GM12878 (cell line): ENCODE data around the gene MTHFD1. TPM values are rescaled to one million over a fixed set of nuclear protein-coding genes. Genes with fewer than 3 reads are reported as not detected.

Experiments
- BACH1 ChIP-seq: fragments of 450-650 bp; IDR thresholded peaks from 2 replicates; pipeline ENCODE4 v1.6.1; 2017; ENCODE audit warnings: mild to moderate bottlenecking, borderline replicate concordance
- BRCA1 ChIP-seq: IDR thresholded peaks from 2 replicates; pipeline ENCODE4 v1.6.1; 2011; ENCODE audit warnings: low read depth, low read length, improper control_type of control experiment
- HDAC2 ChIP-seq: fragments of 200-600 bp; sonication (generic); IDR thresholded peaks from 2 replicates; pipeline ENCODE4 v1.6.1; 2017
- HDGF ChIP-seq: fragments of 450-650 bp; IDR thresholded peaks from 2 replicates; pipeline ENCODE4 v1.6.1; 2016; ENCODE audit warnings: antibody characterized with exemption
- MAX ChIP-seq: IDR thresholded peaks from 2 replicates; pipeline ENCODE4 v1.6.1; 2012; ENCODE audit warnings: low read depth, low read length, improper control_type of control experiment
- MEF2A ChIP-seq: IDR thresholded peaks from 2 replicates; pipeline ENCODE4 v1.6.1; 2011; ENCODE audit warnings: low read depth, mild to moderate bottlenecking, low read length, moderate library complexity; ENCODE audit not compliant: insufficient read depth
- NFIC ChIP-seq: IDR thresholded peaks from 2 replicates; pipeline ENCODE4 v1.6.1; 2012; ENCODE audit warnings: low read depth, mild to moderate bottlenecking, inconsistent platforms, low read length, moderate library complexity
- NFYB ChIP-seq: IDR thresholded peaks from 2 replicates; pipeline ENCODE4 v1.6.1; 2011; ENCODE audit warnings: low read depth, mild to moderate bottlenecking, low read length, improper control_type of control experiment, moderate library complexity; ENCODE audit not compliant: insufficient read depth
- NR2C2 ChIP-seq: IDR thresholded peaks from 2 replicates; pipeline ENCODE4 v1.6.1; 2011; ENCODE audit warnings: borderline replicate concordance, low read depth; ENCODE audit not compliant: control insufficient read depth, insufficient read length
- RB1 ChIP-seq: fragments of 450-650 bp; formaldehyde crosslinking; IDR thresholded peaks from 2 replicates; pipeline ENCODE4 v1.6.1; 2017; ENCODE audit warnings: mild to moderate bottlenecking, borderline replicate concordance
- SIX5 ChIP-seq: IDR thresholded peaks from 2 replicates; pipeline ENCODE4 v1.6.1; 2011; ENCODE audit warnings: mild to moderate bottlenecking, low read depth, low read length, moderate library complexity; ENCODE audit not compliant: severe bottlenecking
- SMARCA5 ChIP-seq: fragments of 450-650 bp; IDR thresholded peaks from 2 replicates; pipeline ENCODE4 v1.6.1; 2017; ENCODE audit warnings: mild to moderate bottlenecking
- STAT3 ChIP-seq: IDR thresholded peaks from 2 replicates; pipeline ENCODE4 v1.6.1; 2011; ENCODE audit warnings: low read depth, low read length, improper control_type of control experiment
- TCF3 ChIP-seq: IDR thresholded peaks from 2 replicates; pipeline ENCODE4 v1.6.1; 2012; ENCODE audit warnings: low read depth, mild to moderate bottlenecking, low read length, borderline replicate concordance; ENCODE audit not compliant: insufficient read depth
- USF1 ChIP-seq: IDR thresholded peaks from 2 replicates; pipeline ENCODE4 v1.6.1; 2011; ENCODE audit warnings: borderline replicate concordance, low read depth, mild to moderate bottlenecking, moderate library complexity, mixed read lengths, low read length; ENCODE audit not compliant: insufficient read depth; ENCODE audit errors: extremely low read length
- polyA plus RNA-seq, 11 experiments: library from polyadenylated mRNA; depleted of rRNA in 4 of 11; unstranded in 6 of 11; stranded (reverse) in 5 of 11; fragments of >200 nt; fragmentation: Nextera tagmentation in 4 of 11; fragmentation: Illumina TruSeq in 1 of 11; extraction: Ambion mirVana in 4 of 11; extraction: Trizol in 1 of 11; gene quantifications; 1 replicate in 1 of 11; 2 replicates in 10 of 11; pipeline versions ENCODE4 v1.2.1 to v1.2.3, GENCODE V29; 2011 to 2016; ENCODE audit warnings: inconsistent platforms in 2 of 11, missing spikeins in 2 of 11, low read depth in 1 of 11
- total RNA-seq, 4 experiments: library from RNA; depleted of rRNA in 3 of 4; stranded (reverse); fragments of >200 nt in 3 of 4; fragmentation: Illumina TruSeq in 1 of 4; extraction: Trizol in 1 of 4; gene quantifications; 2 replicates each; pipeline versions ENCODE4 v1.2.1 to v1.2.3, GENCODE V29; 2013 to 2021
- TF ChIP-seq, protein P1 (sequence below): IDR thresholded peaks from 2 replicates; pipeline ENCODE4 v1.6.1; 2012; ENCODE audit warnings: low read depth, low read length, improper control_type of control experiment
- TF ChIP-seq, protein P2 (sequence below): fragments of 450-650 bp; conservative IDR thresholded peaks from 2 replicates; pipeline ENCODE4 v1.6.1; 2017; ENCODE audit warnings: mild to moderate bottlenecking, moderate library complexity
- TF ChIP-seq, protein P3 (sequence below): fragments of 450-650 bp; IDR thresholded peaks from 2 replicates; pipeline ENCODE4 v1.6.1; 2016; ENCODE audit warnings: mild to moderate bottlenecking, moderate library complexity, borderline replicate concordance
- TF ChIP-seq, protein P4 (sequence below): fragments of 150-350 bp; IDR thresholded peaks from 2 replicates; pipeline ENCODE4 v1.6.1; 2014; ENCODE audit warnings: mild to moderate bottlenecking, low read depth, low read length

MTHFD1 gene
- total and polyA plus RNA-seq, 10 of the 15 experiments (the other 5 are each of a cell fraction or from before 2014, with no cell fraction given), result 99.3 to 310 (median 173) TPM

GRCh38 chr14:64444984-64445845 is 57.1 kb downstream of the MTHFD1 start (continued):
- TF ChIP-seq, protein P1, sequence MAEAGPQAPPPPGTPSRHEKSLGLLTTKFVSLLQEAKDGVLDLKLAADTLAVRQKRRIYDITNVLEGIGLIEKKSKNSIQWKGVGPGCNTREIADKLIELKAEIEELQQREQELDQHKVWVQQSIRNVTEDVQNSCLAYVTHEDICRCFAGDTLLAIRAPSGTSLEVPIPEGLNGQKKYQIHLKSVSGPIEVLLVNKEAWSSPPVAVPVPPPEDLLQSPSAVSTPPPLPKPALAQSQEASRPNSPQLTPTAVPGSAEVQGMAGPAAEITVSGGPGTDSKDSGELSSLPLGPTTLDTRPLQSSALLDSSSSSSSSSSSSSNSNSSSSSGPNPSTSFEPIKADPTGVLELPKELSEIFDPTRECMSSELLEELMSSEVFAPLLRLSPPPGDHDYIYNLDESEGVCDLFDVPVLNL, result no peak
- TF ChIP-seq NFIC (peak; percentile 71), STAT3 (no peak), MAX (no peak), BRCA1 (no peak), SIX5 (no peak), TCF3 (no peak), RB1 (no peak), NR2C2 (no peak), NFYB (no peak), USF1 (no peak), MEF2A (no peak), SMARCA5 (peak; percentile 30; the same call in 1 of the 2 replicates), BACH1 (no peak), HDGF (no peak), HDAC2 (no peak)
- TF ChIP-seq, protein P2, sequence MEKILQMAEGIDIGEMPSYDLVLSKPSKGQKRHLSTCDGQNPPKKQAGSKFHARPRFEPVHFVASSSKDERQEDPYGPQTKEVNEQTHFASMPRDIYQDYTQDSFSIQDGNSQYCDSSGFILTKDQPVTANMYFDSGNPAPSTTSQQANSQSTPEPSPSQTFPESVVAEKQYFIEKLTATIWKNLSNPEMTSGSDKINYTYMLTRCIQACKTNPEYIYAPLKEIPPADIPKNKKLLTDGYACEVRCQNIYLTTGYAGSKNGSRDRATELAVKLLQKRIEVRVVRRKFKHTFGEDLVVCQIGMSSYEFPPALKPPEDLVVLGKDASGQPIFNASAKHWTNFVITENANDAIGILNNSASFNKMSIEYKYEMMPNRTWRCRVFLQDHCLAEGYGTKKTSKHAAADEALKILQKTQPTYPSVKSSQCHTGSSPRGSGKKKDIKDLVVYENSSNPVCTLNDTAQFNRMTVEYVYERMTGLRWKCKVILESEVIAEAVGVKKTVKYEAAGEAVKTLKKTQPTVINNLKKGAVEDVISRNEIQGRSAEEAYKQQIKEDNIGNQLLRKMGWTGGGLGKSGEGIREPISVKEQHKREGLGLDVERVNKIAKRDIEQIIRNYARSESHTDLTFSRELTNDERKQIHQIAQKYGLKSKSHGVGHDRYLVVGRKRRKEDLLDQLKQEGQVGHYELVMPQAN, result no peak
- TF ChIP-seq, protein P3, sequence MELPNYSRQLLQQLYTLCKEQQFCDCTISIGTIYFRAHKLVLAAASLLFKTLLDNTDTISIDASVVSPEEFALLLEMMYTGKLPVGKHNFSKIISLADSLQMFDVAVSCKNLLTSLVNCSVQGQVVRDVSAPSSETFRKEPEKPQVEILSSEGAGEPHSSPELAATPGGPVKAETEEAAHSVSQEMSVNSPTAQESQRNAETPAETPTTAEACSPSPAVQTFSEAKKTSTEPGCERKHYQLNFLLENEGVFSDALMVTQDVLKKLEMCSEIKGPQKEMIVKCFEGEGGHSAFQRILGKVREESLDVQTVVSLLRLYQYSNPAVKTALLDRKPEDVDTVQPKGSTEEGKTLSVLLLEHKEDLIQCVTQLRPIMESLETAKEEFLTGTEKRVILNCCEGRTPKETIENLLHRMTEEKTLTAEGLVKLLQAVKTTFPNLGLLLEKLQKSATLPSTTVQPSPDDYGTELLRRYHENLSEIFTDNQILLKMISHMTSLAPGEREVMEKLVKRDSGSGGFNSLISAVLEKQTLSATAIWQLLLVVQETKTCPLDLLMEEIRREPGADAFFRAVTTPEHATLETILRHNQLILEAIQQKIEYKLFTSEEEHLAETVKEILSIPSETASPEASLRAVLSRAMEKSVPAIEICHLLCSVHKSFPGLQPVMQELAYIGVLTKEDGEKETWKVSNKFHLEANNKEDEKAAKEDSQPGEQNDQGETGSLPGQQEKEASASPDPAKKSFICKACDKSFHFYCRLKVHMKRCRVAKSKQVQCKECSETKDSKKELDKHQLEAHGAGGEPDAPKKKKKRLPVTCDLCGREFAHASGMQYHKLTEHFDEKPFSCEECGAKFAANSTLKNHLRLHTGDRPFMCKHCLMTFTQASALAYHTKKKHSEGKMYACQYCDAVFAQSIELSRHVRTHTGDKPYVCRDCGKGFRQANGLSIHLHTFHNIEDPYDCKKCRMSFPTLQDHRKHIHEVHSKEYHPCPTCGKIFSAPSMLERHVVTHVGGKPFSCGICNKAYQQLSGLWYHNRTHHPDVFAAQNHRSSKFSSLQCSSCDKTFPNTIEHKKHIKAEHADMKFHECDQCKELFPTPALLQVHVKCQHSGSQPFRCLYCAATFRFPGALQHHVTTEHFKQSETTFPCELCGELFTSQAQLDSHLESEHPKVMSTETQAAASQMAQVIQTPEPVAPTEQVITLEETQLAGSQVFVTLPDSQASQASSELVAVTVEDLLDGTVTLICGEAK, result no peak
- TF ChIP-seq, protein P4, sequence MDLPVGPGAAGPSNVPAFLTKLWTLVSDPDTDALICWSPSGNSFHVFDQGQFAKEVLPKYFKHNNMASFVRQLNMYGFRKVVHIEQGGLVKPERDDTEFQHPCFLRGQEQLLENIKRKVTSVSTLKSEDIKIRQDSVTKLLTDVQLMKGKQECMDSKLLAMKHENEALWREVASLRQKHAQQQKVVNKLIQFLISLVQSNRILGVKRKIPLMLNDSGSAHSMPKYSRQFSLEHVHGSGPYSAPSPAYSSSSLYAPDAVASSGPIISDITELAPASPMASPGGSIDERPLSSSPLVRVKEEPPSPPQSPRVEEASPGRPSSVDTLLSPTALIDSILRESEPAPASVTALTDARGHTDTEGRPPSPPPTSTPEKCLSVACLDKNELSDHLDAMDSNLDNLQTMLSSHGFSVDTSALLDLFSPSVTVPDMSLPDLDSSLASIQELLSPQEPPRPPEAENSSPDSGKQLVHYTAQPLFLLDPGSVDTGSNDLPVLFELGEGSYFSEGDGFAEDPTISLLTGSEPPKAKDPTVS, result no peak
